Measurements from ENCODE around the gene HTR3B. TPM values are rescaled to one million over a fixed set of nuclear protein-coding genes. Genes with fewer than 3 reads are reported as not detected.

Gene HTR3B
- total and polyA plus RNA-seq, 10 of the 15 experiments (the other 5 are each of a cell fraction or from before 2014, with no cell fraction given): not detected

- Histone ChIP-seq H3K4me2 (ENCODE audit: control insufficient read depth, insufficient read depth) (peak overlapping the region; percentile 2; the same call in 1 of the 2 replicates), H4K20me1 (ENCODE audit: control insufficient read depth, insufficient read depth) (no peaks in the 10 kb centered on the region), H2AFZ (ENCODE audit: control insufficient read depth, low read depth, low read length) (no peak overlapping the region), H3K9me3 (replicated peaks; ENCODE audit: control insufficient read depth, insufficient read depth, low read length) (no peaks in the 10 kb centered on the region; the same call in 2 of the 3 replicates), H3K9ac (ENCODE audit: control insufficient read depth, insufficient read depth, low read length) (no peak overlapping the region), H3K79me2 (ENCODE audit: control insufficient read depth, insufficient read depth, low read length) (peaks cover 3% of the 10 kb centered on the region), H3K4me1 (ENCODE audit: control insufficient read depth, insufficient read depth, low read length) (no peaks in the 10 kb centered on the region), H3K36me3 (ENCODE audit: control insufficient read depth in 2 of 2, insufficient read depth in 2 of 2, low read length in 1 of 2) (no peaks in the 10 kb centered on the region; a peak in 2 of 4 replicates), H3K27ac (ENCODE audit: control insufficient read depth, insufficient read depth) (no peak overlapping the region), H3K27me3 (replicated peaks in 1 of 2; ENCODE audit: control insufficient read depth in 2 of 2, insufficient read depth in 2 of 2, low read length in 1 of 2) (no peaks in the 10 kb centered on the region), H3K4me3 (no peak overlapping the region)
- CTCF ChIA-PET: interaction anchor here (0.8 kb wide), 1 partner anchor 54 kb away, joined by 3 read pairs; no protein-coding TSS in a partner anchor
- RAD21 ChIA-PET (ENCODE audit: unreplicated experiment): no interaction called here
- SMC1A ChIA-PET (ENCODE audit: uncharacterized antibody, unreplicated experiment): interaction anchor here (0.5 to 1.4 kb wide), 10 partner anchors 10 to 1748 kb away, joined by 3 to 5 read pairs (median 4); no protein-coding TSS in a partner anchor
- BruUV-seq (replicated peaks): no TSS peak
- no peak for FAIRE-seq
- intact Hi-C loops (cut with micrococcal nuclease; ENCODE audit: unreplicated experiment): no loop called here
- peak; percentile 26; the same call in 1 of the 3 replicates for ATAC-seq
- POLR2A ChIA-PET: interaction anchor here (0.6 to 1.3 kb wide), 3 partner anchors 19 to 94 kb away, joined by 3 to 4 read pairs (median 3); no protein-coding TSS in a partner anchor
- in situ Hi-C loops (cut with MboI): no loop called here
- DNase-seq (ENCODE audit: low read depth, low spot score): no peak
- TF ChIP-seq CHD4 (IDR thresholded peaks at IDR 0.05): no peak
- no peak for TF ChIP-seq LARP7 (IDR thresholded peaks at IDR 0.05)
- TF ChIP-seq, protein P1, sequence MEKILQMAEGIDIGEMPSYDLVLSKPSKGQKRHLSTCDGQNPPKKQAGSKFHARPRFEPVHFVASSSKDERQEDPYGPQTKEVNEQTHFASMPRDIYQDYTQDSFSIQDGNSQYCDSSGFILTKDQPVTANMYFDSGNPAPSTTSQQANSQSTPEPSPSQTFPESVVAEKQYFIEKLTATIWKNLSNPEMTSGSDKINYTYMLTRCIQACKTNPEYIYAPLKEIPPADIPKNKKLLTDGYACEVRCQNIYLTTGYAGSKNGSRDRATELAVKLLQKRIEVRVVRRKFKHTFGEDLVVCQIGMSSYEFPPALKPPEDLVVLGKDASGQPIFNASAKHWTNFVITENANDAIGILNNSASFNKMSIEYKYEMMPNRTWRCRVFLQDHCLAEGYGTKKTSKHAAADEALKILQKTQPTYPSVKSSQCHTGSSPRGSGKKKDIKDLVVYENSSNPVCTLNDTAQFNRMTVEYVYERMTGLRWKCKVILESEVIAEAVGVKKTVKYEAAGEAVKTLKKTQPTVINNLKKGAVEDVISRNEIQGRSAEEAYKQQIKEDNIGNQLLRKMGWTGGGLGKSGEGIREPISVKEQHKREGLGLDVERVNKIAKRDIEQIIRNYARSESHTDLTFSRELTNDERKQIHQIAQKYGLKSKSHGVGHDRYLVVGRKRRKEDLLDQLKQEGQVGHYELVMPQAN (conservative IDR thresholded peaks at IDR 0.05): no peak
- TF ChIP-seq, protein P2, sequence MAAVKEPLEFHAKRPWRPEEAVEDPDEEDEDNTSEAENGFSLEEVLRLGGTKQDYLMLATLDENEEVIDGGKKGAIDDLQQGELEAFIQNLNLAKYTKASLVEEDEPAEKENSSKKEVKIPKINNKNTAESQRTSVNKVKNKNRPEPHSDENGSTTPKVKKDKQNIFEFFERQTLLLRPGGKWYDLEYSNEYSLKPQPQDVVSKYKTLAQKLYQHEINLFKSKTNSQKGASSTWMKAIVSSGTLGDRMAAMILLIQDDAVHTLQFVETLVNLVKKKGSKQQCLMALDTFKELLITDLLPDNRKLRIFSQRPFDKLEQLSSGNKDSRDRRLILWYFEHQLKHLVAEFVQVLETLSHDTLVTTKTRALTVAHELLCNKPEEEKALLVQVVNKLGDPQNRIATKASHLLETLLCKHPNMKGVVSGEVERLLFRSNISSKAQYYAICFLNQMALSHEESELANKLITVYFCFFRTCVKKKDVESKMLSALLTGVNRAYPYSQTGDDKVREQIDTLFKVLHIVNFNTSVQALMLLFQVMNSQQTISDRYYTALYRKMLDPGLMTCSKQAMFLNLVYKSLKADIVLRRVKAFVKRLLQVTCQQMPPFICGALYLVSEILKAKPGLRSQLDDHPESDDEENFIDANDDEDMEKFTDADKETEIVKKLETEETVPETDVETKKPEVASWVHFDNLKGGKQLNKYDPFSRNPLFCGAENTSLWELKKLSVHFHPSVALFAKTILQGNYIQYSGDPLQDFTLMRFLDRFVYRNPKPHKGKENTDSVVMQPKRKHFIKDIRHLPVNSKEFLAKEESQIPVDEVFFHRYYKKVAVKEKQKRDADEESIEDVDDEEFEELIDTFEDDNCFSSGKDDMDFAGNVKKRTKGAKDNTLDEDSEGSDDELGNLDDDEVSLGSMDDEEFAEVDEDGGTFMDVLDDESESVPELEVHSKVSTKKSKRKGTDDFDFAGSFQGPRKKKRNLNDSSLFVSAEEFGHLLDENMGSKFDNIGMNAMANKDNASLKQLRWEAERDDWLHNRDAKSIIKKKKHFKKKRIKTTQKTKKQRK (IDR thresholded peaks at IDR 0.05; ENCODE audit: low read depth, low read length): no peak
- TF ChIP-seq SMARCA5 (IDR thresholded peaks at IDR 0.05): no peak
- no peak for TF ChIP-seq ZNF24 (IDR thresholded peaks at IDR 0.05)
- no peak for TF ChIP-seq EP300 (IDR thresholded peaks at IDR 0.05; ENCODE audit: borderline replicate concordance in 1 of 2, control insufficient read depth in 1 of 2, low read depth in 2 of 2, low read length in 2 of 2)
- TF ChIP-seq JUND (IDR thresholded peaks at IDR 0.05; ENCODE audit: low read depth, low read length): no peak
- TF ChIP-seq FOXM1 (IDR thresholded peaks at IDR 0.05; ENCODE audit: low read depth, low read length): no peak
- TF ChIP-seq, protein P3, sequence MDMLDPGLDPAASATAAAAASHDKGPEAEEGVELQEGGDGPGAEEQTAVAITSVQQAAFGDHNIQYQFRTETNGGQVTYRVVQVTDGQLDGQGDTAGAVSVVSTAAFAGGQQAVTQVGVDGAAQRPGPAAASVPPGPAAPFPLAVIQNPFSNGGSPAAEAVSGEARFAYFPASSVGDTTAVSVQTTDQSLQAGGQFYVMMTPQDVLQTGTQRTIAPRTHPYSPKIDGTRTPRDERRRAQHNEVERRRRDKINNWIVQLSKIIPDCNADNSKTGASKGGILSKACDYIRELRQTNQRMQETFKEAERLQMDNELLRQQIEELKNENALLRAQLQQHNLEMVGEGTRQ (IDR thresholded peaks at IDR 0.05; ENCODE audit: borderline replicate concordance, low read depth, low read length): no peak
- TF ChIP-seq TARDBP (IDR thresholded peaks at IDR 0.05; ENCODE audit: borderline replicate concordance): no peak
- TF ChIP-seq DPF2 (IDR thresholded peaks at IDR 0.05): no peak
- TF ChIP-seq CTCF (IDR thresholded peaks at IDR 0.05 in 2 of 3, conservative IDR thresholded peaks at IDR 0.05 in 1 of 3; ENCODE audit: control insufficient read depth in 2 of 3, extremely low read depth in 1 of 3, insufficient read depth in 1 of 3, low read depth in 3 of 3, low read length in 3 of 3): no peak
- TF ChIP-seq ESRRA (IDR thresholded peaks at IDR 0.05; ENCODE audit: low read length): no peak
- TF ChIP-seq SIX5 (IDR thresholded peaks at IDR 0.05; ENCODE audit: low read depth, low read length, severe bottlenecking): no peak
- TF ChIP-seq MTA2 (IDR thresholded peaks at IDR 0.05; ENCODE audit: low read depth): no peak
- TF ChIP-seq ZBED1 (IDR thresholded peaks at IDR 0.05; ENCODE audit: borderline replicate concordance): no peak
These were observed 44.9 kb upstream of the HTR3B start for GRCh38 chr11:113859665-113860064.

Data from GM12878 (cell line).